SU-DHL-6 (cell line): Measurements from ENCODE around the gene CHD5.

Experiments used
- H2AFZ ChIP-seq: fragments of 200-600 bp; sonication (generic); 2 replicates; pipeline ENCODE4 v1.6.1; 2014; ENCODE audit warnings: low read depth, mild to moderate bottlenecking, moderate library complexity, mixed read lengths, antibody characterized with exemption, low read length; ENCODE audit not compliant: severe bottlenecking
- H3F3A ChIP-seq: fragments of 200-600 bp; shearing (Covaris generic); 2 replicates; pipeline ENCODE4 v1.6.0; 2016; ENCODE audit warnings: antibody characterized with exemption, mild to moderate bottlenecking; ENCODE audit not compliant: insufficient read depth
- H3K27ac ChIP-seq: fragments of 200-600 bp; sonication (generic); 2 replicates; pipeline ENCODE4 v1.5.1; 2016; ENCODE audit warnings: low read depth, mild to moderate bottlenecking, low read length, moderate library complexity, mixed read lengths
- H3K27me3 ChIP-seq: fragments of 200-600 bp; sonication (generic), shearing (Covaris generic); 2 replicates; pipeline ENCODE4 v1.6.0; 2014; ENCODE audit warnings: mild to moderate bottlenecking, low read length
- H3K36me3 ChIP-seq: fragments of 200-600 bp; sonication (generic); 2 replicates; pipeline ENCODE4 v1.6.1; 2014; ENCODE audit warnings: mild to moderate bottlenecking, low read length, mixed read lengths
- H3K4me2 ChIP-seq: fragments of 300-600, 200-600 bp; shearing (Covaris generic), sonication (generic); 2 replicates; pipeline ENCODE4 v1.6.0; 2014; ENCODE audit warnings: low read length, low read depth, mild to moderate bottlenecking; ENCODE audit not compliant: poor library complexity, severe bottlenecking
- H3K4me3 ChIP-seq: fragments of 200-600 bp; sonication (generic); 2 replicates; pipeline ENCODE4 v1.5.1; 2014; ENCODE audit warnings: antibody characterized with exemption, low read length, mild to moderate bottlenecking, mixed read lengths; ENCODE audit not compliant: insufficient read depth, poor library complexity, severe bottlenecking
- H3K79me2 ChIP-seq: fragments of 200-600 bp; sonication (generic); 2 replicates; pipeline ENCODE4 v1.6.1; 2014; ENCODE audit warnings: mild to moderate bottlenecking, low read length, moderate library complexity; ENCODE audit not compliant: insufficient read depth
- H3K9ac ChIP-seq: fragments of 200-600 bp; sonication (generic); 2 replicates; pipeline ENCODE4 v1.7.0; 2014; ENCODE audit warnings: mild to moderate bottlenecking, low read length
- H3K9me2 ChIP-seq: fragments of 200-600 bp; sonication (generic); replicated peaks from 2 replicates; pipeline ENCODE4 v1.6.1; 2014; ENCODE audit warnings: low read length; ENCODE audit not compliant: insufficient read depth
- H3K9me3 ChIP-seq: fragments of 200-600 bp; sonication (generic); 2 replicates; pipeline ENCODE4 v1.6.1; 2014; ENCODE audit warnings: low read length, mixed read lengths; ENCODE audit not compliant: insufficient read depth
- H4K20me1 ChIP-seq: fragments of 200-600 bp; sonication (generic); 2 replicates; pipeline ENCODE4 v1.6.1; 2014; ENCODE audit warnings: low read depth, mild to moderate bottlenecking, antibody characterized with exemption, low read length, moderate library complexity, mixed read lengths
- EZH2phosphoT487 ChIP-seq: fragments of 200-600 bp; sonication (generic), shearing (Covaris generic); conservative IDR thresholded peaks from 2 replicates; pipeline ENCODE4 v1.6.1; 2018; ENCODE audit warnings: mild to moderate bottlenecking, antibody characterized with exemption, low read length, moderate library complexity, mixed read lengths
- TF ChIP-seq, protein P1 (sequence below): fragments of 200-600 bp; sonication (generic); IDR thresholded peaks from one replicate; pipeline ENCODE4 v1.5.1; 2017; ENCODE audit warnings: antibody characterized with exemption, mild to moderate bottlenecking, low read length, moderate library complexity; ENCODE audit not compliant: insufficient read depth, poor library complexity, severe bottlenecking

Gene CHD5

DNA sequence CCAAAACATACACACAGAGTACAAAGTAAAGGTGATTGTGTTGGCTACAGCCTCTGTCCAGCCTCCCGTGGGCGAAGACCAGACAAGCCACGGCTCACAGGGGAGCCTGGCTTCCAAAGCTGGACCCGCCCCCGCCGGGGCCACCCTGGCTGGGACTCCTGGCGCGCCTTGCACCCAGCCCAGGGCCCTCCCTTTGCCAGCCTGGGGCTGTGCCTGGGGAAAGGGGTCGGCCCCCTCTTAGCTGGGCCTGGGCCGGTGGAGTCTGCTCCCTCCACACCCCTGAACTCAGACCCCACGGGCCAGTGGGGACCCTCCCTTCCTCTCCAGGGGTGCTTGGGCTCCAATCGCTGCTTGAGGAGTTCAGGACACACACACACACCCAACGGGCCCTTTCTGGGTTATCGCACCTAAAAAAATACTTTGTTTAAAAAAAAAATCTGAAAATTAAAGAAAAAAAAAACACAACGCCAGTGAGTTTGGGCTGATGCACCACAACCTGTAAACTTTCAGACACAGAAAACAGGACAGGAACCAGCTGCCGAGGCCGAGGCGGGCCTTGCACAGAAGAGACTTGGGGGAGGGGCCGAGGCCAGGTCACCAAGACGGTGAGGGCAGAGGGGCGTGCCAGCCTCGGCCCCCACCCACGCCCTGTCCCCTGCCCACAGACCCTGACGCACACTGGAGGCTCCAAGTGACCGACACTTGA, 78.1 kb downstream of the CHD5 start:
- Histone ChIP-seq H3K27me3 (no peaks in the 10 kb centered on the region), H3K4me2 (no peak overlapping the region), H2AFZ (no peak overlapping the region), H3K79me2 (no peaks in the 10 kb centered on the region), H3K9me2 (no peaks in the 10 kb centered on the region), H3F3A (no peaks in the 10 kb centered on the region), H4K20me1 (no peaks in the 10 kb centered on the region), H3K9me3 (no peaks in the 10 kb centered on the region), H3K27ac (no peak overlapping the region), H3K36me3 (no peaks in the 10 kb centered on the region), H3K9ac (no peak overlapping the region), H3K4me3 (no peak overlapping the region)
- TF ChIP-seq EZH2phosphoT487 = no peak
- TF ChIP-seq, protein P1, sequence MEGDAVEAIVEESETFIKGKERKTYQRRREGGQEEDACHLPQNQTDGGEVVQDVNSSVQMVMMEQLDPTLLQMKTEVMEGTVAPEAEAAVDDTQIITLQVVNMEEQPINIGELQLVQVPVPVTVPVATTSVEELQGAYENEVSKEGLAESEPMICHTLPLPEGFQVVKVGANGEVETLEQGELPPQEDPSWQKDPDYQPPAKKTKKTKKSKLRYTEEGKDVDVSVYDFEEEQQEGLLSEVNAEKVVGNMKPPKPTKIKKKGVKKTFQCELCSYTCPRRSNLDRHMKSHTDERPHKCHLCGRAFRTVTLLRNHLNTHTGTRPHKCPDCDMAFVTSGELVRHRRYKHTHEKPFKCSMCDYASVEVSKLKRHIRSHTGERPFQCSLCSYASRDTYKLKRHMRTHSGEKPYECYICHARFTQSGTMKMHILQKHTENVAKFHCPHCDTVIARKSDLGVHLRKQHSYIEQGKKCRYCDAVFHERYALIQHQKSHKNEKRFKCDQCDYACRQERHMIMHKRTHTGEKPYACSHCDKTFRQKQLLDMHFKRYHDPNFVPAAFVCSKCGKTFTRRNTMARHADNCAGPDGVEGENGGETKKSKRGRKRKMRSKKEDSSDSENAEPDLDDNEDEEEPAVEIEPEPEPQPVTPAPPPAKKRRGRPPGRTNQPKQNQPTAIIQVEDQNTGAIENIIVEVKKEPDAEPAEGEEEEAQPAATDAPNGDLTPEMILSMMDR = no peak

DNA sequence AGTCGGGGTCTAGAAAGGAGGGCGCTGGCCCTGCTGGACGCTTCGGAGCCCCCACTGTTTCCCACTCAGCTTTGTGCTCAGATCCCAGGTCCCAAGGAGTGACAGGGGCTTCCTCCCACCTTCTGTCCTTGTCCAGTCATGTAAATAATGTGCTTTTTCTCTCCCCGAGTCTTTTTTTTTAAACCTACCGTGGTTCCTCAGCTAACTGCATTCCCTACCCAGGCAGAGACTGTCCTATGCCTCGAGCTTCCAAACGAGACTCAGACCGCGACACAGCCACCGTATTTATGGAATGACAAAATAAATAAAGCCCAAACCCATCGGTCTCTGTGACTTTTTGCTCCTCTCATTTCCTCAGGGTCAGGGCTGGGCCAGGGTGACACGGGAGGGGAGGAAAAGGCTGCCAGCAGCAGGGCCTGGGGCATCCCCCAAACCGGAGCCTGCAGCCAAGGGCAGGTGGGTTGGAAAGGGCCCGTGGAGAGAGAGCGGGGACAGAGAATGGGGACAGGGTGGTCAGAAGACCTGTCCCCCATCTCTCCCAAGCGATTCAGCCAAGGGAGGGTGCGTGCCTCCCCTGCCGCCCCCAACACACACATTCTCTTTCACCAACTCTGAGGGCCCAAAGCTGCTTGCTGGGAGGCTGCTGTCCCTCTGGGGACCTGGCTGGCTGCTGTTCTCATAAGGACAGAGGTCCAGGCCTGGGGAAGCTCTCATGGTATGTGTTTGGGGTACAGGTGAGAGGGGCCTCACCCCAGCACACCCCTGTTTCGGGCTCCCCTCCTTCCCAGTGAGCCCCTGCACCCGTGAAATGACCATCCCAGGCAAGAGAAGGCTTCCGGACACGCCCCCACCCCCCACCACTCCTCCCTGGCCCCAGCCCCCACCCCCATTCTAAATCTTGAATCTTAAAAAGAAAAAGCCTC, 79.0 kb downstream of the CHD5 start:
- Histone ChIP-seq H4K20me1 (no peaks in the 10 kb centered on the region), H3K36me3 (no peaks in the 10 kb centered on the region), H3K9me3 (no peaks in the 10 kb centered on the region), H3K27me3 (no peaks in the 10 kb centered on the region), H3K4me2 (no peak overlapping the region), H3K9ac (no peak overlapping the region), H3F3A (no peaks in the 10 kb centered on the region), H3K27ac (no peak overlapping the region), H2AFZ (no peak overlapping the region), H3K4me3 (no peak overlapping the region), H3K79me2 (no peaks in the 10 kb centered on the region), H3K9me2 (no peaks in the 10 kb centered on the region)
- no peak for TF ChIP-seq EZH2phosphoT487
- TF ChIP-seq, protein P1 = no peak

DNA sequence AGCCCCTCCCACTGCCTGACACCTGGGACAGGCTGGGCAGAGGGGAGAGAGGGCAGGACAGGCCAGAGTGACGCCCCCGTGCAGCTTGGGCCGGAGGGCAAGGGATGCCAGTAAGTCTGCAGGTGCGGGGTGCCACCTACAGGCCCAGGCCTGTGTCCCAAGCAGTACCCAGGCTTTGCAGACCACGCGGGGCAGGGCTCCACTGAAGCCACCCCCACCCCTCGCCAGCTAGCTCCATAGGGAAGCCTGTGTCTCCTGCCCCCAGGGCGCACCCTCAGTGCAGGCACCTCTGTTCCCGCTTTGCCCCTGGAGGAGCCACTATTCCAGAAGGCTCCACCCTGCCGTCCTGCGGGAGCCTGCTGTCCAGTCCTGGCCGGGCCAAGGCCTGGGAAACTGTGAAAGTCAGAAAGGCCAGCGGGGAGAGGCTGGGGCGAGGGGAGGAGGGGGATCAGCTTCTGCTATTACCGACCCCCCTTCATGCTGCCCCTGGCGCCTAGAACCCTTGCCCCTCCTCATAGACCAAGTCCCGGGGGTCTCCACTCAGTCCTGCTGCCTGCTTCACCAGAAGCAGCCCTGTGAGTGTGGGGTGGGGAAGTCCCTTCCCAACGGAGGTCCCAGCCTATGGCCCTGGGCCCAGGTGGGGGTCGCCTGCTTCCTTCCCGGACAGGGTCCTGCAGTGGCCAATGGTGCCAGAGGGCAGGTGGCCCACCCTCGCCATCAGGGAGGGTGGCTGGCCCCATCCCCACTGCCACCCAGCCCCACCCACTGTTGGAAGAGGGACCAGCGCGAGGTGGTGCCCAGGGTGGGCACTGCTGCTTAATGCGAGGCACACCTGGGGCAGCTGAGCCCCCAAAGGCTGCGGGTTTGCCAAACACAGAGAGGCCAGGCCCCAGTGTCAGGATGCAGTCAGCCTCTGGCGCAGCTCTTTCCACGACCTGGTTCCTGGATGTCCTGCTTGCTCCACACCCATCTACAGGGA, 80.0 kb downstream of the CHD5 start:
- Histone ChIP-seq H3K4me3 (no peak overlapping the region), H3F3A (no peaks in the 10 kb centered on the region), H3K27ac (no peak overlapping the region), H3K4me2 (no peak overlapping the region), H3K27me3 (no peaks in the 10 kb centered on the region), H2AFZ (no peak overlapping the region), H4K20me1 (no peaks in the 10 kb centered on the region), H3K9me2 (no peaks in the 10 kb centered on the region), H3K9me3 (no peaks in the 10 kb centered on the region), H3K9ac (no peak overlapping the region), H3K79me2 (no peaks in the 10 kb centered on the region), H3K36me3 (no peaks in the 10 kb centered on the region)
- no peak for TF ChIP-seq EZH2phosphoT487
- TF ChIP-seq, protein P1 = no peak
